Measurements from ENCODE around the gene NAB1.

DNA sequence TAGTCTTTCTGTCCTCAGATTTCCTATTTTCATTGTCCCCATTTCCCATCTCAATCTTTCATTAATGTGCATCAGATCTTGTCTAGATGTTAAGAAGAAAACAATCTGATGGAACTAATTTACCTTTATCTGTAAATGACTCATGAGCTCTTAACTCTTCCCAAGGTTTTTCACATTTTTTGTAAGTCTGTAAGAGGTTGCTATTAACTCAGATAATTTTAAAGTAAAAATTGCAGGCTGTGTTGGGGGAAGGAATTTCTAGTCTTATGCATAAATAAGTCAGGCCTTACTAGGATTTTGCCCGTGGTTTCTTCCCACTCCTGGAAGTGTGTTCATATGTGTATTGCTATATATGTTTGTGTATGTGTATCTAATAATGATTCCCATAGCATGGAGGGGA, 4.3 kb downstream of the NAB1 start:
- TF ChIP-seq CTCF (IDR thresholded peaks at IDR 0.05; ENCODE audit: low read length) (no peak), EZH2 (IDR thresholded peaks at IDR 0.05; ENCODE audit: borderline replicate concordance, low read length) (no peak)

All from OCI-LY1 (cell line).